Measurements from ENCODE around the gene KLHL2. TPM values are rescaled to one million over a fixed set of nuclear protein-coding genes. Genes with fewer than 3 reads are reported as not detected.
"Not testable (repeated sequence)": the region's sequence is repeated elsewhere in the genome, so short reads cannot be mapped to it uniquely, and the experiment has no call there.

Gene KLHL2
- 10 to 100 TPM; 10.0 to 15.5 (median 10.9) TPM for total RNA-seq
- 5.3 TPM for polyA plus RNA-seq
- long read RNA-seq, donor 1, transcript KLHL2-201 (15 exons, 3,134 nt): major isoform, 24 of 28 reads
- long read RNA-seq, donor 1, partial matches to known transcripts: 0 of 28 reads
- long read RNA-seq, donor 1, other reads (novel, unspliced or antisense): 4 of 28 reads
- long read RNA-seq, donor 2, partial matches to known transcripts: 3 of 7 reads
- long read RNA-seq, donor 2, other reads (novel, unspliced or antisense): 0 of 7 reads
- long read RNA-seq, donor 3, transcript KLHL2-201 (15 exons, 3,134 nt): major isoform, 11 of 22 reads
- long read RNA-seq, donor 3, partial matches to known transcripts: 4 of 22 reads
- long read RNA-seq, donor 3, other reads (novel, unspliced or antisense): 7 of 22 reads
- long read RNA-seq, donor 4, partial matches to known transcripts: 2 of 7 reads
- long read RNA-seq, donor 4, other reads (novel, unspliced or antisense): 3 of 7 reads

- DNase-seq (peak; percentile 87 to 94 (median 93)), ATAC-seq (peak; percentile 97 to 98)
- Histone ChIP-seq H3K27ac (ENCODE audit: low read length) (peak within 1 kb of the TSS; percentile 82), H3K27me3 (ENCODE audit: control insufficient read depth, insufficient read depth) (no peaks in the 10 kb centered on the region), H3K4me3 (ENCODE audit: low read length) (peak within 1 kb of the TSS; percentile 93), H3K9me3 (ENCODE audit: control insufficient read depth, low read length) (no peaks in the 10 kb centered on the region), H3K4me1 (ENCODE audit: control insufficient read depth, insufficient read depth, low read length) (peaks cover 2% of the 10 kb centered on the region)
- WGBS: under 1% methylated on average over 113 of the region's 113 CpGs
- intact Hi-C loops (cut with DNase I): loop anchor here in 2 of 4 donors (10.0 kb wide), 1 partner anchor 117 kb away; the partner anchor contains the start of gene MSMO1 (in 2 of the 2)
These were observed at the start of gene KLHL2 for GRCh38 chr4:165207431-165208220. Gene KLHL2, plus strand, starts transcription at chr4:165207561. Its CDS starts 316 bp downstream, at chr4:165207877.

GRCh38 chr4:165158762-165159161 lies 48.6 kb upstream of the KLHL2 start:
- Histone ChIP-seq H3K4me1 (ENCODE audit: control insufficient read depth, insufficient read depth, low read length) (no peaks in the 10 kb centered on the region), H3K27ac (ENCODE audit: low read length) (no peak overlapping the region), H3K4me3 (ENCODE audit: low read length) (no peak overlapping the region), H3K9me3 (ENCODE audit: control insufficient read depth, low read length) (no peaks in the 10 kb centered on the region), H3K27me3 (ENCODE audit: control insufficient read depth, insufficient read depth) (no peaks in the 10 kb centered on the region)
- no peak for ATAC-seq
- DNase-seq: no peak
- intact Hi-C loops (cut with DNase I): no loop called here

- DNase-seq (no peak), ATAC-seq (no peak)
- intact Hi-C loops (cut with DNase I): no loop called here
- 73% methylated on average over 2 of the region's 2 CpGs for WGBS
- H3K27ac ChIP-seq (ENCODE audit: low read length): no peak overlapping the region
- H3K27me3 ChIP-seq (ENCODE audit: control insufficient read depth, insufficient read depth): no peaks in the 10 kb centered on the region
- H3K4me1 ChIP-seq (ENCODE audit: control insufficient read depth, insufficient read depth, low read length): no peaks in the 10 kb centered on the region
- H3K4me3 ChIP-seq (ENCODE audit: low read length): no peak overlapping the region
- no peaks in the 10 kb centered on the region for H3K9me3 ChIP-seq (ENCODE audit: control insufficient read depth, low read length)
These were observed 43.1 kb upstream of the KLHL2 start for GRCh38 chr4:165164257-165164656.

GRCh38 chr4:165166872-165167271 lies 40.5 kb upstream of the KLHL2 start:
- intact Hi-C loops (cut with DNase I); H3K27me3 ChIP-seq (ENCODE audit: control insufficient read depth, insufficient read depth); H3K4me3 ChIP-seq (ENCODE audit: low read length); H3K27ac ChIP-seq (ENCODE audit: low read length); DNase-seq; H3K9me3 ChIP-seq (ENCODE audit: control insufficient read depth, low read length); ATAC-seq; H3K4me1 ChIP-seq (ENCODE audit: control insufficient read depth, insufficient read depth, low read length): not testable (repeated sequence)
- 95% methylated on average over 1 of the region's 1 CpG for WGBS

- Histone ChIP-seq H3K27me3 (ENCODE audit: control insufficient read depth, insufficient read depth) (no peaks in the 10 kb centered on the region), H3K4me3 (ENCODE audit: low read length) (no peak overlapping the region), H3K9me3 (ENCODE audit: control insufficient read depth, low read length) (no peaks in the 10 kb centered on the region), H3K4me1 (ENCODE audit: control insufficient read depth, insufficient read depth, low read length) (no peaks in the 10 kb centered on the region), H3K27ac (ENCODE audit: low read length) (no peak overlapping the region)
- intact Hi-C loops (cut with DNase I): no loop called here
- ATAC-seq: no peak
- no peak for DNase-seq
- WGBS: 69% methylated on average over 6 of the region's 6 CpGs
These were observed 39.7 kb upstream of the KLHL2 start for GRCh38 chr4:165167650-165168049.

- no peak for ATAC-seq
- Histone ChIP-seq H3K9me3 (ENCODE audit: control insufficient read depth, low read length) (no peaks in the 10 kb centered on the region), H3K4me3 (ENCODE audit: low read length) (no peak overlapping the region), H3K4me1 (ENCODE audit: control insufficient read depth, insufficient read depth, low read length) (no peaks in the 10 kb centered on the region), H3K27ac (ENCODE audit: low read length) (no peak overlapping the region), H3K27me3 (ENCODE audit: control insufficient read depth, insufficient read depth) (no peaks in the 10 kb centered on the region)
- WGBS: 40% methylated on average over 2 of the region's 2 CpGs
- intact Hi-C loops (cut with DNase I): no loop called here
- no peak for DNase-seq
These were observed 36.5 kb upstream of the KLHL2 start for GRCh38 chr4:165170819-165171218.

GRCh38 chr4:165175470-165175869 lies 31.9 kb upstream of the KLHL2 start:
- H3K4me3 ChIP-seq (ENCODE audit: low read length); H3K27me3 ChIP-seq (ENCODE audit: control insufficient read depth, insufficient read depth); H3K4me1 ChIP-seq (ENCODE audit: control insufficient read depth, insufficient read depth, low read length); intact Hi-C loops (cut with DNase I); ATAC-seq; DNase-seq; H3K27ac ChIP-seq (ENCODE audit: low read length); H3K9me3 ChIP-seq (ENCODE audit: control insufficient read depth, low read length): not testable (repeated sequence)
- 88% methylated on average over 3 of the region's 3 CpGs for WGBS

- intact Hi-C loops (cut with DNase I): no loop called here
- WGBS: 58% methylated on average over 7 of the region's 7 CpGs
- no peak overlapping the region for H3K4me3 ChIP-seq (ENCODE audit: low read length)
- no peaks in the 10 kb centered on the region for H3K27me3 ChIP-seq (ENCODE audit: control insufficient read depth, insufficient read depth)
- ATAC-seq (no peak), DNase-seq (peak in 1 of 3 donors; percentile 12)
- no peaks in the 10 kb centered on the region for H3K4me1 ChIP-seq (ENCODE audit: control insufficient read depth, insufficient read depth, low read length)
- no peak overlapping the region for H3K27ac ChIP-seq (ENCODE audit: low read length)
- no peaks in the 10 kb centered on the region for H3K9me3 ChIP-seq (ENCODE audit: control insufficient read depth, low read length)
These were observed 31.5 kb upstream of the KLHL2 start for GRCh38 chr4:165175879-165176278.

- DNase-seq (no peak), ATAC-seq (no peak)
- no peaks in the 10 kb centered on the region for H3K27me3 ChIP-seq (ENCODE audit: control insufficient read depth, insufficient read depth)
- H3K4me3 ChIP-seq (ENCODE audit: low read length): no peak overlapping the region
- intact Hi-C loops (cut with DNase I): no loop called here
- no peaks in the 10 kb centered on the region for H3K9me3 ChIP-seq (ENCODE audit: control insufficient read depth, low read length)
- no peak overlapping the region for H3K27ac ChIP-seq (ENCODE audit: low read length)
- H3K4me1 ChIP-seq (ENCODE audit: control insufficient read depth, insufficient read depth, low read length): no peaks in the 10 kb centered on the region
- WGBS: 62% methylated on average over 3 of the region's 3 CpGs
These were observed 29.4 kb upstream of the KLHL2 start for GRCh38 chr4:165177725-165178666.

- Histone ChIP-seq H3K27me3 (ENCODE audit: control insufficient read depth, insufficient read depth) (no peaks in the 10 kb centered on the region), H3K9me3 (ENCODE audit: control insufficient read depth, low read length) (no peaks in the 10 kb centered on the region), H3K4me1 (ENCODE audit: control insufficient read depth, insufficient read depth, low read length) (no peaks in the 10 kb centered on the region), H3K27ac (ENCODE audit: low read length) (no peak overlapping the region), H3K4me3 (ENCODE audit: low read length) (no peak overlapping the region)
- ATAC-seq (peak in 1 of 2 donors; percentile 82), DNase-seq (no peak)
- 52% methylated on average over 4 of the region's 4 CpGs for WGBS
- intact Hi-C loops (cut with DNase I): no loop called here
These were observed 23.1 kb upstream of the KLHL2 start for GRCh38 chr4:165184220-165184619.
